ENCODE measurements around the gene ABLIM3. TPM values are rescaled to one million over a fixed set of nuclear protein-coding genes. Genes with fewer than 3 reads are reported as not detected.

The ABLIM3 gene
- total RNA-seq, 4 donors from 2014 or later = 55.1 to 320 (median 94.2) TPM

DNA sequence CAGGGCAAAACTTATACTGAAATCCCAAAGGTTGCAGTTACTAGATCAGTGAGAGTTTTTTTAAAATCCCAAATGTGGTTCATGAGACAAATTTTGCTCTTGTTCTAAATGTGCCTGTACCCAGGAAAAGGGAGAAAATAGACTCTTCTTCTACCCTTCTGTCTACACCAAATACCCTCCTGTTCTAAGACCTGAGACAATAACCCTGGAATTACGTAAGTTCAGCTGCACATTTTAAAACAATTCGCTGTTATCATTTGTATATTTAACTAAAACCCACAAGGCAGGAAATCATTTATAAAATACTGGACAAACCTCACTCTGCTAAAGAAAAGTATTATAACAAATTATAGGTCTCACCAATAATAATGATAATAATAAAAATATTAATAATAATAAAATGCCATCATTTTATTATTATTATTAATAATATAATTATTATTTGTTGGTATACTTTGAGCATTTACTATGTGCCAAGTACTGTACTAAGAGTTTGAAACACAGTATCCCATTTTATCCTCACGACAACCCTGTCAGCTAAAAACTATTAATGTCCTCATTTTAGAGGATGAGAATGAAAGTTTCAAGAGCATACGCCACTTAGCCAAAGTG lies 80.5 kb downstream of the ABLIM3 start:
- TF ChIP-seq, protein P1, sequence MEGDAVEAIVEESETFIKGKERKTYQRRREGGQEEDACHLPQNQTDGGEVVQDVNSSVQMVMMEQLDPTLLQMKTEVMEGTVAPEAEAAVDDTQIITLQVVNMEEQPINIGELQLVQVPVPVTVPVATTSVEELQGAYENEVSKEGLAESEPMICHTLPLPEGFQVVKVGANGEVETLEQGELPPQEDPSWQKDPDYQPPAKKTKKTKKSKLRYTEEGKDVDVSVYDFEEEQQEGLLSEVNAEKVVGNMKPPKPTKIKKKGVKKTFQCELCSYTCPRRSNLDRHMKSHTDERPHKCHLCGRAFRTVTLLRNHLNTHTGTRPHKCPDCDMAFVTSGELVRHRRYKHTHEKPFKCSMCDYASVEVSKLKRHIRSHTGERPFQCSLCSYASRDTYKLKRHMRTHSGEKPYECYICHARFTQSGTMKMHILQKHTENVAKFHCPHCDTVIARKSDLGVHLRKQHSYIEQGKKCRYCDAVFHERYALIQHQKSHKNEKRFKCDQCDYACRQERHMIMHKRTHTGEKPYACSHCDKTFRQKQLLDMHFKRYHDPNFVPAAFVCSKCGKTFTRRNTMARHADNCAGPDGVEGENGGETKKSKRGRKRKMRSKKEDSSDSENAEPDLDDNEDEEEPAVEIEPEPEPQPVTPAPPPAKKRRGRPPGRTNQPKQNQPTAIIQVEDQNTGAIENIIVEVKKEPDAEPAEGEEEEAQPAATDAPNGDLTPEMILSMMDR (IDR thresholded peaks at IDR 0.05; ENCODE audit: low read depth) = no peak

DNA sequence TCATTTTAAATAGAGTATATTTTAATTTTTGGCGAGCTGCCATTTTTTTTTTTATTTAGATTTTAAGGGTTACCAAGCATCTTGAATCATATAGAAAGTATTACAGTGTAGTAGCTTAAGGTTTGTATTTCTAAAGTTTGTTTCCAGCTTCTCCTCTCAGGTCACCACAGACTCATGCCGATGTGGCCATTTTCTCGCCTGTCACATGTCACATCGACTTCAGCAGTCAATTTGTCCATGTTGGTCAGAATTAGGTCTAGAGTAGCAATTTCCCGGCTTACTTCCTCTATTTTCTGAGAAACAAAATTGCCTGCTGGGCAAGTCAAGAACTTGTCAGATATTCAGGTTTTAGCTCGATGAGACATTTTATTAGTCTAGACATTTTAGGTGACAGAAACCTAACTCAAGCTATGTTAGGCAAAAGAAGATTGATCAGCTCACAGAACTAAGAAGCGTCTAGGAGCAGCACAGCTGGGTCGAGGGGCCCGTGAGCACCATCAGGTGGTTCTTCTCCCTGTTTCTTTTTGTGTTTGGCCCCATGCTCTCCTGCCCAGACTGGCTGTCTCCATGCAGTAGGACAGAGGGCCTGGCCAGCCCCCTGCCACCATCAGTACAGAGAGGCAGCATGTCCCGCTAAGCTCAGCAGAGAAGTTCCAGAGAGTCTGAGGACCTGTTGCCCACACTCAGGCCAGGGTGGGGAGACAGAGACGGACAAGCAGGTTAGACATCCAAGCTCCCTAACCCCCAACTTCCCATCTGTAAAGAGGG lies 82.0 kb downstream of the ABLIM3 start:
- TF ChIP-seq, protein P1 (IDR thresholded peaks at IDR 0.05; ENCODE audit: low read depth) = no peak

DNA sequence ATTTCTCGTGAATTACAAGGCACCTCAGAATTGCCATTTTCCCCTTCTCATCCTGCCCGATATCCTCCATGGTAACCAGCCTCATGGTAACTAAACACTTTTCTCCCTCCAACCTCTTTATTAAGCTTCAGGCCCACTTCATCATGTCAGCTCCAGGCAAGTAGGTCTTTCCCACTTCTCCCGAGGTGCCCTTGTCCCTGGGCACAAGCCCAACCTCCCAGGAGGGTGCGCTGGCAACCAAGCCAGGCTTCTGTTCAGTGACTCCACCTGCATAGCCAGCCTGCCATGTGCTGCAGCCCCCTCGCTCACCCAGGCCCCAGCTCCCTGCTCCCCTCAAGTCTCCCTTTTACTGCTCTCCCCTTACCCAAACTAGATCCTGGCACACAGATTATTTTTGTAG lies 83.0 kb downstream of the ABLIM3 start:
- TF ChIP-seq, protein P1 (IDR thresholded peaks at IDR 0.05; ENCODE audit: low read depth) = no peak

DNA sequence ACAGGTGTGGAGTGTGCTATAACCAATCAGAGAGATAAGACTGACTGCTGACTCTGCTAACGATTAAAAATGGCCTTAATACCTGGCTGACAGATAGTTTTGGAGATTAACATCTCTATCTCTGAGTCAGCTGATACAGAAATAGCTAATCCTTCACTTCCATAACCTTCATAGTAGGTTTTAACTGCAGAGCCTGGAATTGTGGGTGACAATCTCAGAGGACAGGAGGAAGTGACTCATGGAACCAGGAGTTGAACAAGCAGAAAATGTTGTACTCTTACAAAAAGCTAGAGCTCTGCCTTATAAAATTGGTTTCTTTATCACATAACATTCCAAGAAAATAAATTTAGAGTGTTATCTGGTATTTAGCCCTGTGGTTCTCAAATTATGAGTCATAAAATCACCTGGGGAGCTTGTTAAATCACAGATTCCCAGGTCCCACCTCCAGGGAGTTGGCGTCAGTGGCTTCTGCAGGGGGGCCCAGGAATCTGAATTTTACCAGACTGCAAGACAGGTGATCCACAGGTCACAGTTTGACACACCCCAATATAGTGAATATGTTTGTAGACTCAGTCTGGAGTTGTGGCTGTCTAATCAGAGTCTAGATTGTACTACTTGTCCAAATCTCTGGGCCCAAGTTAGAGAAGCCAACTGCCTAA lies 86.0 kb downstream of the ABLIM3 start:
- TF ChIP-seq, protein P1 (IDR thresholded peaks at IDR 0.05; ENCODE audit: low read depth) = no peak

DNA sequence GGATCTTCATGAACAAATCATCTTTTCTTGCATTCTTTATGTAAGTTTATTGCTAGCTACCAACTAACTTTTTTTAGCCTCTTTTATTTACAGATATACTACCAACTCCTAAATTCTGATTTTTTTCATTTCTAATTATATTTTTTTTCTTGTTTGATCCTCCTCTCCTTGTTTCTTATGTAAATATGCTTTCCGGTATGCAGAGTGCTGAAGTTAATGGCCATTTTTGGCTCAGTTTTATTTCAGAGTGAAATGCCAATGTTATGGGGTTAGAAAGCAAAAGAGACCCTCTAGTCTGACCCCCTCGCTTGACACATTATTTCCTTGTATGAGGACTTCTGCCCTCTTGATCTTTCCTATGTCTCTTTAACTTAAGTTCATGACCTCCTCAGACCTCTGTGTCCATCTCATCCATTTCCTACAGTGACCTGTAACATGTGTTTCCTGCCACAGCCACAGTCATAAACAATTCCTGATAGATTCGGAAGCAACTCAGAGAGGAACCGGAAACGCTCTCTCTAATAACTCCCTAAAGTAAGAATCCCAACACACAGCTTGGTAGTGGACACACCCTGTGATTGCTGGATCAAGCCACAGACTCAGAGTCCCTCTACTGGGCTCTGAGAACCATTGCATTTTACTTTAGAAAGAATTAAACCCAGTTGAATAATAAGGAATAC lies 87.5 kb downstream of the ABLIM3 start:
- TF ChIP-seq, protein P1 (IDR thresholded peaks at IDR 0.05; ENCODE audit: low read depth) = no peak

DNA sequence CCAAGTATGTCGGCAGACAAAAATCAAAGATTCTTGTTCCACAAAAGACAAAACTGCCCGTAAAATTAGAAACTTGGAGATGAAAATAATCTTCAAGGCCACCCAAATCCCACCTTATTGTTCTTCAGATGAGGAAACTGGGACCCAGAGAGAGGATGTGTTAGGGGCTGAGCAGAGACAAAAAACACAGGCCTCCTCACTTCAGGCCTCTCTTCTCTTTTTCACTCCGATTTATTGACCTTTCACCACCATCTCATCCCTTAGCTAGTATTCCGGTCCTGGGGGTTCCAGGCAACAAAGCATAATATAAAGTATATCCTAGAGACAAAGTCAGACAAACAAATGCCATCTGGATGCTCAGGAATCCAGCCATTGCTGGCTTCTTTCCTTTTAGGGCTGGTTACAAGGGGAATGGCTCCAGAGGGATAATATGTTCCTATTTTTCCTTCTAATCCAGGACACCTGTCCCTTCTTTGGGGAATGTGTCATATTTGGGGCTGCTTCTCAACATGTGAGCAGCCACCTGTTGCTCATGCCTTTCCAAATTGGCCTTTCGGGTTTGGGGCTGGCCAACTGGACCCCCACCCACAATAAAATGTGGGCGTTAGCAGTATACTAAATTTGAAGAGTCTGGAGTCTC lies 88.1 kb downstream of the ABLIM3 start:
- TF ChIP-seq, protein P1 (IDR thresholded peaks at IDR 0.05; ENCODE audit: low read depth) = no peak

Data from subcutaneous adipose tissue (tissue), 4 donors.